NB4 (cell line): Measurements from ENCODE around the gene KDM4D.

Source experiments
- CTCF ChIP-seq: IDR thresholded peaks from one replicate; pipeline ENCODE4 v1.5.1; 2012; ENCODE audit warnings: low read depth, low read length
- MAX ChIP-seq: IDR thresholded peaks from 2 replicates; pipeline ENCODE4 v1.6.1; 2011; ENCODE audit warnings: low read depth, low read length
- MYC ChIP-seq: IDR thresholded peaks from 2 replicates; pipeline ENCODE4 v1.6.1; 2011; ENCODE audit warnings: low read depth, low read length
- POLR2A ChIP-seq: IDR thresholded peaks from 2 replicates; pipeline ENCODE4 v1.6.1; 2011; ENCODE audit warnings: mild to moderate bottlenecking; ENCODE audit not compliant: insufficient read length; ENCODE audit errors: extremely low read depth

GRCh38 chr11:94928117-94928990 lies 45.2 kb upstream of the KDM4D start:
- TF ChIP-seq POLR2A (no peak), CTCF (no peak), MAX (no peak), MYC (no peak)
